Measurements from ENCODE around the gene EFEMP1.

DNA sequence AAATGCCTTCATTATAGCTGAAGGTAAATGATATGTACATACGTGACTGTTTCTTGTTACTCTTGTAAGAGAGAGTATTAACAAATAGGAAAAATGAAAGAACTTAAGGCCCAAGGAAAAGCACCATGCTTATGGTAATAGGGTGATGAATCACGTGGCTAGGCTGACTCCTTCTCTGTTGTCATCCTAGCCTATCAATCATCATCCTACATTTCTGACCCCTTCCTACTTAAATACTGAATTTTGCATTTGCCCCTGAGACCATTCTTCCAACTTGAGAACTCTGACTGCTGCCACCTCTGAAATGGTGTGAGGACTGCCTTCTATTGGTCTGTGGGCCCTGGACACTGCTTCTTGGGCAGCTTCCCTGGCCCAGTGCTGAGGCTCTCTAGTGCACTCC lies 28.9 kb downstream of the EFEMP1 start:
- TF ChIP-seq, protein P1, sequence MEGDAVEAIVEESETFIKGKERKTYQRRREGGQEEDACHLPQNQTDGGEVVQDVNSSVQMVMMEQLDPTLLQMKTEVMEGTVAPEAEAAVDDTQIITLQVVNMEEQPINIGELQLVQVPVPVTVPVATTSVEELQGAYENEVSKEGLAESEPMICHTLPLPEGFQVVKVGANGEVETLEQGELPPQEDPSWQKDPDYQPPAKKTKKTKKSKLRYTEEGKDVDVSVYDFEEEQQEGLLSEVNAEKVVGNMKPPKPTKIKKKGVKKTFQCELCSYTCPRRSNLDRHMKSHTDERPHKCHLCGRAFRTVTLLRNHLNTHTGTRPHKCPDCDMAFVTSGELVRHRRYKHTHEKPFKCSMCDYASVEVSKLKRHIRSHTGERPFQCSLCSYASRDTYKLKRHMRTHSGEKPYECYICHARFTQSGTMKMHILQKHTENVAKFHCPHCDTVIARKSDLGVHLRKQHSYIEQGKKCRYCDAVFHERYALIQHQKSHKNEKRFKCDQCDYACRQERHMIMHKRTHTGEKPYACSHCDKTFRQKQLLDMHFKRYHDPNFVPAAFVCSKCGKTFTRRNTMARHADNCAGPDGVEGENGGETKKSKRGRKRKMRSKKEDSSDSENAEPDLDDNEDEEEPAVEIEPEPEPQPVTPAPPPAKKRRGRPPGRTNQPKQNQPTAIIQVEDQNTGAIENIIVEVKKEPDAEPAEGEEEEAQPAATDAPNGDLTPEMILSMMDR (IDR thresholded peaks at IDR 0.05): no peak
- TF ChIP-seq POLR2A (IDR thresholded peaks at IDR 0.05): no peak

Data from thyroid gland (tissue), 4 donors.